K562 (cell line): Measurements from ENCODE around the gene AURKB. TPM values are rescaled to one million over a fixed set of nuclear protein-coding genes. Genes with fewer than 3 reads are reported as not detected.

Source experiments
- ADNP ChIP-seq: fragments of 200-800 bp; sonication (Bioruptor generic); IDR thresholded peaks from 2 replicates; pipeline ENCODE4 v1.6.1; 2016; ENCODE audit warnings: missing genetic modification characterization, missing compliant biosample characterization
- CHD2 ChIP-seq: IDR thresholded peaks from 2 replicates; pipeline ENCODE4 v1.6.1; 2011; ENCODE audit warnings: low read depth, low read length
- CHD4 ChIP-seq: fragments of 200-600 bp; sonication (generic); IDR thresholded peaks from 3 replicates; pipeline ENCODE4 v1.6.1; 2012; ENCODE audit warnings: low read depth, mild to moderate bottlenecking, mixed read lengths, low read length, inconsistent platforms; ENCODE audit not compliant: insufficient read depth, insufficient replicate concordance, poor library complexity, severe bottlenecking
- ESRRB ChIP-seq: fragments of 250-450 bp; sonication (Bioruptor Pico); IDR thresholded peaks from 2 replicates; pipeline ENCODE4 v1.5.0; 2020; ENCODE audit warnings: mild to moderate bottlenecking, moderate library complexity, borderline replicate concordance
- FOS ChIP-seq: IDR thresholded peaks from 3 replicates; pipeline ENCODE4 v1.6.1; 2011; ENCODE audit not compliant: insufficient read length; ENCODE audit errors: extremely low read depth
- HIVEP1 ChIP-seq: fragments of 250-450 bp; sonication (Bioruptor Pico); IDR thresholded peaks from 2 replicates; pipeline ENCODE4 v1.4.0; 2020; ENCODE audit warnings: mild to moderate bottlenecking
- ID3 ChIP-seq, 2 experiments: fragments of 250-450 bp in 1 of 2; fragments of 450-650 bp in 1 of 2; sonication (Bioruptor Pico) in 1 of 2; IDR thresholded peaks; 2 replicates each; pipeline versions ENCODE4 v1.6.1 to v1.8.0; 2016 to 2021; ENCODE audit warnings: mild to moderate bottlenecking in 2 of 2, moderate library complexity in 2 of 2, missing compliant biosample characterization in 1 of 2, missing genetic modification characterization in 1 of 2
- MED1 ChIP-seq: sonication (generic); formaldehyde crosslinking; IDR thresholded peaks from 2 replicates; pipeline ENCODE4 v1.8.1; 2023; ENCODE audit warnings: missing genetic modification reagents, borderline replicate concordance
- MEIS2 ChIP-seq: fragments of 450-650 bp; IDR thresholded peaks from 2 replicates; pipeline ENCODE4 v1.6.1; 2014; ENCODE audit warnings: mild to moderate bottlenecking; ENCODE audit not compliant: partially characterized antibody
- MIER1 ChIP-seq: fragments of 450-650 bp; IDR thresholded peaks from 2 replicates; pipeline ENCODE4 v1.6.1; 2016; ENCODE audit warnings: antibody characterized with exemption, mild to moderate bottlenecking, low read depth
- MYBL2 ChIP-seq, 2 experiments: fragments of 450-650 bp in 1 of 2; sonication (generic) in 1 of 2; formaldehyde crosslinking in 1 of 2; IDR thresholded peaks; 2 replicates each; pipeline versions ENCODE4 v1.6.1 to v1.8.1; 2017 to 2022; ENCODE audit warnings: borderline replicate concordance in 1 of 2, inconsistent platforms in 1 of 2, low read depth in 1 of 2, mild to moderate bottlenecking in 1 of 2, missing genetic modification reagents in 1 of 2, moderate library complexity in 1 of 2
- NFIX ChIP-seq: fragments of 250-450 bp; sonication (Bioruptor Pico); IDR thresholded peaks from 2 replicates; pipeline ENCODE4 v1.4.0; 2020; ENCODE audit warnings: low read depth, mild to moderate bottlenecking, moderate library complexity
- PKNOX1 ChIP-seq: fragments of 450-650 bp; IDR thresholded peaks from 2 replicates; pipeline ENCODE4 v1.6.1; 2016
- RFX7 ChIP-seq: fragments of 250-450 bp; sonication (Bioruptor Pico); IDR thresholded peaks from 2 replicates; pipeline ENCODE4 v1.5.1; 2021; ENCODE audit warnings: mild to moderate bottlenecking
- SP2 ChIP-seq: IDR thresholded peaks from 2 replicates; pipeline ENCODE4 v1.6.1; 2011; ENCODE audit warnings: mild to moderate bottlenecking, low read depth, low read length, moderate library complexity; ENCODE audit not compliant: poor library complexity, severe bottlenecking; ENCODE audit errors: extremely low read depth
- THRB ChIP-seq: fragments of 450-650 bp; formaldehyde crosslinking; conservative IDR thresholded peaks from 2 replicates; pipeline ENCODE4 v1.4.0; 2022; ENCODE audit warnings: mild to moderate bottlenecking, missing genetic modification characterization
- VEZF1 ChIP-seq: fragments of 200-800 bp; sonication (Bioruptor generic); IDR thresholded peaks from 2 replicates; pipeline ENCODE4 v1.6.1; 2017; ENCODE audit warnings: missing genetic modification characterization, missing compliant biosample characterization
- ZBTB8A ChIP-seq: fragments of 450-650 bp; IDR thresholded peaks from 2 replicates; pipeline ENCODE4 v1.6.1; 2018; ENCODE audit warnings: mild to moderate bottlenecking, moderate library complexity; ENCODE audit not compliant: partially characterized antibody
- ZFP91 ChIP-seq: sonication (generic); formaldehyde crosslinking; IDR thresholded peaks from 2 replicates; pipeline ENCODE4 v1.8.0; 2022; ENCODE audit warnings: mild to moderate bottlenecking, missing genetic modification reagents
- ZNF778 ChIP-seq: fragments of 450-650 bp; formaldehyde crosslinking; IDR thresholded peaks from 2 replicates; pipeline ENCODE4 v1.4.0; 2020; ENCODE audit warnings: mild to moderate bottlenecking, moderate library complexity
- ZNF785 ChIP-seq: fragments of 250-450 bp; sonication (Bioruptor Pico); IDR thresholded peaks from 2 replicates; pipeline ENCODE4 v1.4.0; 2020; ENCODE audit warnings: mild to moderate bottlenecking
- polyA plus RNA-seq, 8 experiments: library from polyadenylated mRNA; depleted of rRNA in 4 of 8; stranded (reverse) in 5 of 8; unstranded in 3 of 8; fragments of >200 nt; fragmentation: Nextera tagmentation in 2 of 8; fragmentation: Illumina TruSeq in 1 of 8; extraction: Ambion mirVana in 2 of 8; extraction: Trizol in 1 of 8; gene quantifications; 2 replicates each; pipeline versions ENCODE4 v1.2.1 to v1.2.3, GENCODE V29; 2011 to 2014; ENCODE audit warnings: inconsistent platforms in 1 of 8, missing spikeins in 1 of 8
- total RNA-seq, 7 experiments: library from RNA; depleted of rRNA in 6 of 7; stranded (reverse); fragments of >200 nt in 6 of 7; fragmentation: Illumina TruSeq in 2 of 7; extraction: Trizol in 2 of 7; gene quantifications; 2 replicates each; pipeline versions ENCODE4 v1.2.1 to v1.2.3, GENCODE V29; 2011 to 2021; ENCODE audit warnings: low replicate concordance in 1 of 7

Gene AURKB
- total and polyA plus RNA-seq, 9 of the 15 experiments (the other 6 are each of a cell fraction or from before 2014, with no cell fraction given): 27.2 to 114 (median 74.8) TPM

- TF ChIP-seq ZFP91 (CRISPR knock-in tag): no peak
- no peak for TF ChIP-seq ID3 (CRISPR knock-in tag; IDR thresholded peaks at IDR 0.05)
- TF ChIP-seq ID3 (tag; IDR thresholded peaks at IDR 0.05): no peak
- no peak for TF ChIP-seq HIVEP1 (CRISPR knock-in tag)
- TF ChIP-seq ZBTB8A: peak; percentile 66
- no peak for TF ChIP-seq FOS
- no peak for TF ChIP-seq NFIX (CRISPR knock-in tag)
- no peak for TF ChIP-seq CHD4
- peak; percentile 14; the same call in 1 of the 2 replicates for TF ChIP-seq CHD2
- TF ChIP-seq PKNOX1: no peak
- no peak for TF ChIP-seq THRB (CRISPR knock-in tag)
- no peak for TF ChIP-seq MEIS2
- TF ChIP-seq MYBL2 (IDR thresholded peaks at IDR 0.05; ENCODE audit: low read depth): no peak
- no peak for TF ChIP-seq MYBL2 (CRISPR knock-in tag; IDR thresholded peaks at IDR 0.05; ENCODE audit: borderline replicate concordance)
- peak; percentile 91 for TF ChIP-seq ADNP (tag)
- TF ChIP-seq RFX7 (CRISPR knock-in tag): no peak
- no peak for TF ChIP-seq ESRRB (CRISPR knock-in tag)
- TF ChIP-seq ZNF785: no peak
- TF ChIP-seq ZNF778 (CRISPR knock-in tag): no peak
- no peak for TF ChIP-seq MED1 (CRISPR knock-in tag)
- TF ChIP-seq MIER1: no peak
- no peak for TF ChIP-seq SP2
- TF ChIP-seq VEZF1: no peak; the same call in none of the 2 replicates
Observed at GRCh38 chr17:8222630-8223355, 12.4 kb upstream of the AURKB start (continued).
